ENCODE data around the gene TSPAN18.
A peak's percentile ranks its signal among the peaks of the same experiment; 100 is the strongest.

The TSPAN18 gene

DNA sequence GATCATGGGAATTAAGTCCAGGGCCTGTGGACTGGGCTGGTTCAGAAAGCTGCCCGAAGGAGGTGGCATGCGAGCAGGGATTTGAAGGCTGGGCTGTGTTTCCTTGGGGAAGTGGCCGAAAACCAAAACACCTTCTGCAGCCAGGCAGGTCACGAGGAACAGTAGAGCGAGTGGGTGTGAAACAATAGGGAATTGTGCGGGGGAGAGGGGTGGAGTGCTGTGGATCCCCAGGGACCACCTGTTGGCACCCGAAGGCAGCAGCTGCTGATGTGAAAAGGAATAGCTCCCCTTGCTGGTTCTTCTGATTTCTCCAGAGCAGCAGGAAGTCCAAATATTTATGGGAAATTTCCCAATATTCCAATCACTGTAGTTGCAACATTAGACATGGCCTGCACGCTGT lies 199.3 kb downstream of the TSPAN18 start:
- DNase-seq = no peak

DNA sequence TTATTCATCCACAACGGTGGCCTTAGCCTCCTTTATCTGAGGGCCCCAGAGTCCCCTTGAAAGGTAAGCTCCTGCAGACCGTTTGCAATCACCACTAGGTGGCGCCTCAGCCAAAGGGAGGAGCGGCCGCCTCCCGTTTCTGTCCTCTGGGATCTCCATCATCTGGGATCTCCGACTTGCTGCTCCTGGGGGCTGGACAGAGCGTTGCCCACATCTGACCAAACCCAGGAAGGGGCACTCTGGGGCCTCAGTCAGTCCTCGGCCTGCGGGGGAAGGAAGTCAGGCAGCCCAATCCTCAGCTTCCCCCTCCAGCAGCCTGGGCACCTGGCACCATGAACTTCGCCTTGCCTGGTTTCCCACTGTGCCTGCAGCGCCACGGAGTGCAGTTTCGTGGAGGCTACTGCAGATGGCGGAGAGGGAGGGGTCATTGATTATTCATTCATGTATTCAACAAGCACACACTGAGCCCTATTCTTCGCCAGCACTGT lies 200.5 kb downstream of the TSPAN18 start:
- DNase-seq = peak; percentile 70

DNA sequence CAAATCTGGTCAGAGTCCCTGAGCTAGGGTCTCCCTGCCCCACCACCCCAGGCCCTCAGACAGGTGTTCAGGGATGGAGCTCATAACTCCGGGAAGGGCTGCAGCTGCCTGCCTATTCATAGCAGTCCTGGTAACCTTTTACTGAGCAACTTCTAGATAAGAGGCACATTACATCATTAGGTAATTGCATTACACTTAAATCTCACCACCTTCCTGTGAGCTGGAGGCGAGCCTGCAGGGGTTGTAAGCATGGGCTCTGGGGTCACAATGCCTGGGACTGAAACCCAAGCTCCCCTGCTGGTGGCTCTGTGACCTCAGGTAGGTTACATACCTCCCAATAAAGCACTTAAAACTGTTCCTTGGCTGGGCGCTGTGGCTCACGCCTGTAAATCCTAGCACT lies 201.4 kb downstream of the TSPAN18 start:
- DNase-seq = no peak

DNA sequence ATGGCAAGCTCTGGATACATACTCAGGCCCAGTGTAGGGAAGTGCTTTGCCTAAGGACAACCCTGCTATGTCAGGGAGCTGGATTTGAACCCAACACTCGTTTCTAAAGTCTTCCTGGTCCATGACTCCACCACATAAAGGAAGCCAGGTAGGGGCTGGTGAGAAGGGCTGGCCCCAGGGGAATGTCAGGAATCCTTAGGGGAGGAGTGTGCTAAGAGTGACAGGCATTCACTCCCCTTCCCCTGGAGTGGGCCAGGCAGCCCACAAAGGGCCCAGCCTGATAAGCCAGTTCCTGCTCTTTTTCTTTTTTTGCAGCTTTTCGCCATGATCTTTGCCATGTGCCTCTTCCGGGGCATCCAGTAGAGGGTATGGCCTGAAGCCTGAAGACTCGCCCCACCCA lies 202.1 kb downstream of the TSPAN18 start:
- DNase-seq = no peak

DNA sequence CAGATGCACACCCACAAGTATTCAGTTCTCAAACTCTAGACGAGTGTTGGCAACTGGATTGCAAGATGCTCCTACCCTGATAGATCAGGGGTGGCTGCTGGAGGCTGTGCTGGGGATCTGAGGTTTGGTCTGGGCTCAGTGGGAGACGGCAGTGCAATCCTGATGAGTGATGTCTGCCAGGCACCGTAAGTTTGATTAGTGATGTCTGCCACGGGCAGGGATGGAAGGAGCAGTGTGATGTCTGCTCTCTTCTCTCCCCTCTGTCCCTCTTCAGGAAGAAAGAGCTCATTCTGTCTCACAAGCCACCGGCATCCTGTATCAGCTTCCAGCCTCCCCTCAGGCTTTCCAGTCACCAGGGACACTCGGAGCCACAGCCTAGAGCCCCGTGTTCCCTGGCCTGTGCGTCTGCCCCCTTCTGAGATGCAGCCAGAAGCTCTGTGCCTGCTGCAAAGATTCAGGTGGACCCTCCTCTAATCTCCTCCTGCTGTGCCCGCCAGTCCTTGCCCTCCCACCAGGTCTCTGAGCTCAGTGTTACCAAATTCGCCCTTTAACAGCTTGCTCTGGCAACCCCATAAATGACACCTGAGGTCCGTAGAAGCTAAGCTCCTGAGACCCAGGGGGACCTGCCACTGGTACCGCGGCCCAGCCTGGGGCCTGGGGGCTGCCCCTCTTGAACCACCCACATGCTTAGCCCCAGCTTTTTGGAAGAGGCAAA lies 204.0 kb downstream of the TSPAN18 start:
- no peak for DNase-seq

DNA sequence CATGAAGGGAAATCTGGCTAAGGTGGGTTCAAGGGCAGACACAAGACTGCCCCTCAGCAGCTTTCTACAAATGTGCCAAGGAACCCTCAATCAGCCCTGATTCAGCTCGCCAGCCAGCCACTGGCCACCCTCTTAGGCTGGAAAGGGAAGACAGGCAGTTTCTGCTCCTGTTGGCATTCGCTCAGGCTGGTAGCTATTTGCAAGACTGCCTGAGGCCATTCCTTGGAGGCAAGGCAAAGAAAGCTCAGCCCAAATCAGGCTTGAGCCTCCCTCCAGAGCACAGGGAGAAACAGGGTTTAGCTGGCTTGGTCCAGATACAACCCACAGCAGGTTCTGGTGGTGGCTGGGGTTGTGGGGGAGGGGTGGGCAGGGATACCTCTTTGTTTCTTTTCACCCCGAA lies 204.7 kb downstream of the TSPAN18 start:
- DNase-seq = no peak

DNA sequence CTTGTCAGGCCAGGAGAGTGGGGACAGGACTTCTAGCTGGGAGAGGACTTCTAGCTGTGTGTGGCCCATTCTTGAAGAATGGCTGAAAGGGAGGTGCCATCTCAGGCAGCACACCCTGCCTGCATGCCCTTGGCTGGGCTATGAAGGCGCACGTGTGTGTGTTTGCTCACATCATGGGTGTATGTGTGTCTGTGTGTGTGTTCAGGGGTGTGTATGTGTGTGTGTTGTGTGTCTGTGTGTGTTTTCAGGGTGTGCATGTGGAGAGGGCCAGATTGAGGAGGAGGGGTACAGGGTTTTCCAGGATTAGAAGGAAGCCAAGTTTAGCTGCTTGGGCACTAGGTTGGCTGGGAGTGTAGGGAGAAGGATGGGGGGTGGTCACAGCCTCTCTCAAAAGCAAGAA lies 207.3 kb downstream of the TSPAN18 start:
- no peak for DNase-seq

DNA sequence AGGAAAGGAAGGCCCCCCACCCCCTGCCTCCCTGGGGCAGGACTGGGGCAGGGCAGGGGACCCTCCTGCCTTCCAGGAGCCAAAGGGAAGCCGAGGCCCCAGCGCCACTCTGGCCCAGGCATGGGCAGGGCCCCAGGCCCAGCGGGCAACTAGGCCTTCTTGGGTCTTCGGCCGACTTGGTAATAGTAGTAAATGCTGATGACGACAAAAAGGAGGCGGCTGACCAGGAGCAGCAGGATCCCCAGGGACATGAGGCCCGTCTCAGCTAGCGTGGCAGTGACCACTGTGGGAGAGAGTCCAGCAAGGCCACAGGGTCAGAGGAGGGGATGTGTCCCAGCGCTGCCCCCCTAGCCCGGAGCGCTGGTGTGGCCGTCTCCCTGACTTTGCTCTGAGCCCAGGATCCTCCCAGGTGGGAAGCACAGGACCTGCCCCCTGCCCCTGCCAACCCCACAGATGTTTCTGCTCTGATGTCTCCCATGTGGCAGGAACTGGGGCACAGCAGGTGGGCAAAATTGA lies 208.0 kb downstream of the TSPAN18 start:
- DNase-seq = no peak

DNA sequence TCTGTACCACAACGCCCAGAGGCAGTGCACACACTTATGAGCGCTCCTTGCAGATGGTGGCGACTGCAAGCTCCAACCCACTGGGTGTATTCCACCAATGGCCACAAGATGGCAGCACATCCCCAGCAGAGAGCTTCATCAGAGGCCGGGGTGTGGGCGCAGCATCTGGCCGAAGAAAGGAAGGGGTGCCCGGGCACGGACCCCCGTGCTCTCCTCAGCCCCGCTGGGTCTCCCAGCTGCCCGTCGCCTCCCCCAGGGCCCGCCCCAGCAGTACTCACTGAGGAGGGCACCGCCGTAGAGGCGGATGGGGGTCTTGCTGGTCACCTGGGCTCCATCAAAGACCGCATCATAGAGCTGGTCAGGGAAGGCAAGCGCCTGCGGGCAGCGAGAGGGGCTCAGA lies 209.8 kb downstream of the TSPAN18 start:
- DNase-seq = peak; percentile 72

DNA sequence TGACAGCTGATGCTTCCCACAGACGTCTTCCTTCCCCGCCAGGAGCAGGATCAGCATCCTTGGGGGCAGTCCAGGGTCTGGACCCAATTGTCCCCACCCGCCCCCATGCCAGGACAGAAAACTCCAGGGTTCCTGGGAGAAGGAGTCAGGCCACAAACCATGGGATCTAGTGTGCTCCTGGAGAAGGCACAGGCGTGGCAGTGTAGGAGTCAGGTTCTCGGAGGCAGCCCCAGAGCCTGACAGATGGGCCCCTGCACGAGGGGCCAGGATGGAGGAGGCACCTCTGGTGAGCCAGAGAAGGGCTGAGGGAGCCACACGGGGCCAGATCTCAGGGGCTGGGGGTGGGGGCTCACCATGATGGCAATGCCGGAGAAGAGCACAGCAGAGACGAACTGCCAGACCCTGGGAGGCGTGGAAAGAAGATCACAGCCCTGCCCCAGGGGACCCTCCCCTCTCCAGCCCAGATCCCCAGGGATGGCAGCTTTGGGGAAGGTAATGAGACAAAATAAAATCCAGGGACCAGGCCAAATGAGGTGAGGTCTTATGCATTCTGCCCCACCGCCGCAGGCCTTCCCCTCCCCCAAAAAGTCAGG lies 210.3 kb downstream of the TSPAN18 start:
- DNase-seq = no peak

DNA sequence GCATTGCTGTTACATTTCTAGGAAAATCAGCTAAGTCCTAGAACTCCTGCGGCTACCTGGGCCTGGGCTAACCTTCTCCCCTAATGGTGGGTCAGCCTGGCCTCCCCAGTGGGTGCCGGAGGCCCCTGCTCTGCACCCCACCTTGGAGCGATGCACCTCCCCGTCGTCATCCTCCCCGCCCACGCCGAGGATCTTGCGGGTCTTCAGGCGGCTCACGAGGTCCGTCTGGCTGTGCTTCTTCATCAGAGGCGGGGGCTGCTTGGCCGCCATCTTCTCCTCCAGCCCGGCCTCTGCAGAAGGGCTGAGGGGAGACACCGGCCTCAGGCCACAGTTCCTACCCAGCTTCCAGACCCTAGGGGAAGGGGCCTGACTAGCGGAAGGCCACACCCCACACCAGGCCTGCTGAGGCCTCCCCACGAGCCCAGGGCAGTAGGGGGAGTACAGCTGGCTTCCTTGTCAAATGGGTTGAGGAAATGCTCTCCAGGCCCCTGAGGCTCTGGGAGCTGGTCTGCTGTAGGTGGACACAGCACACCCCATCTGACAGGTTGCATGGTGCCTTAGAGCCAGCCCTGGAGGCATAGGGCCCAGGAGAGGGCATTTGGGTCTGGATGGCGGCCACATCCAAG lies 211.4 kb downstream of the TSPAN18 start:
- DNase-seq = no peak

DNA sequence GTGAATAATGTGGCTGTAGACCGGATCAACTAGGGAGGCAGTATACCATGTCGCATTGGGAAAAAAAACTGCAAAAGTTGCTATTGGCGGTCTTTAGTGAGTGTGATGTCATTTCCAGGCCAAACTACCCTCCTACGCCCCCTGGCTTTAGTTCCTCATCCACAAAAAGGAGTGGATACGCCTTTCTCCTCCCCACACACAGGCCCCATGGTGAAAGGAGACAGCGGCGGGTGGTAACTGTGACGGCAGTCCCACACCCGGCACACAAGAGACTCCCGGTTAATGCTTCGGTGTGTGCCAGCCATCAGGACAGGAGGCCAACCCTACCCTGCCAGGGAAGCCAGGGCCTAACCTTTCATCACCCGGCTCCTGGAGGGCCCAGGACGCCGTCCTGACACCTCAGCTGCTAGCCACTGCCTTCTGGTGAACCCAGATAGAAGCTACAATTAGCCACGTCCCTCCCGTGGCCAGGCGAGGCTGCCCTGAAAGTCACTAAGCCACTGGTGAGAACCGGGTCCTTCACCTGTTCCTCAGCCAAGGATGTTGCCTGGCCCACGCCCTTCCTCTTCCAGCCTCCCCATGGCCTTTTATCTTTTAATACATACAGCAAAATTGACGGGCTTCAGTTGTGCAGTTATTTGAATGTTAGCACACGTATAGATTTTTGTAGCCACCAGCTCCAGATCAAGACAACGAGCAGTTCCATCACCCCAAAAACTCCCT lies 213.1 kb downstream of the TSPAN18 start:
- peak; percentile 42 for DNase-seq

DNA sequence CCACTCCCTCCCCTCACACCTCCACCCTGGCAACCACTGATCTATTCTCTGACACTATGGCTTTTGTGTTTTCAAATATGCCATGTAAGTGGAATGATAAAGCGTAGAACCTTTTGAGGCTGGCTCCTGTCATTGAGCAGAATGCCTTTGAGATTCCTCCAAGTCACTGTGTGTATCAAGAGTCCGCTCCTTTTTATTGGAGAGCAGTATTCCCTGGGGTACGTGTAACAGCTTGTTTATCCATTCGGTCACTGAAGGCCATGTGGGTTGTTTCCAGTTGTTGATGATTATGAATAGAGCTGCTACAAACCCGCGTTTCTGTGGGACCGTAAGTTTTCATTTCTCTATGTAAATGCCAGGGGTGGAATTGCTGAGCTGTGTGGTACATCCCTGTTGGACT lies 213.6 kb downstream of the TSPAN18 start:
- DNase-seq = no peak

DNA sequence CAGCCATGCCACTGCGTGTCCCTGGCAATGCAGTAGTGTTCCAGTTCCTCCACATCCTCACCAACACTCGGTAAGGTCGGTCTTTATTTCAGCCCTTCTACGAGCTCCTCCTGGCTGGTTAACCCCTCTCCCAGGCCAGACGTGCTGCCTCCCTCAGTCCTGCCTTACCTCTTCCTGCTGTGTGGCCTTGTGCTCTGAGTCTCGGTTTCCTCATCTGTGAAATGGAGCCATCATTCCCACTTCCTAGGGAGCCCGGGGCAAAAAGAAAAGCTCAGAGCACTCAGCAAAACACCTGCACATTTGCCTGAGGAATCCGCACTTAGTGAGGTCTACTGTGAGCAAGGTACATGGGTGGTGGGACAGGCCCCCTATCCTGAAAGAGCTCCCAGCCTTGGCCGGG lies 214.1 kb downstream of the TSPAN18 start:
- no peak for DNase-seq

DNA sequence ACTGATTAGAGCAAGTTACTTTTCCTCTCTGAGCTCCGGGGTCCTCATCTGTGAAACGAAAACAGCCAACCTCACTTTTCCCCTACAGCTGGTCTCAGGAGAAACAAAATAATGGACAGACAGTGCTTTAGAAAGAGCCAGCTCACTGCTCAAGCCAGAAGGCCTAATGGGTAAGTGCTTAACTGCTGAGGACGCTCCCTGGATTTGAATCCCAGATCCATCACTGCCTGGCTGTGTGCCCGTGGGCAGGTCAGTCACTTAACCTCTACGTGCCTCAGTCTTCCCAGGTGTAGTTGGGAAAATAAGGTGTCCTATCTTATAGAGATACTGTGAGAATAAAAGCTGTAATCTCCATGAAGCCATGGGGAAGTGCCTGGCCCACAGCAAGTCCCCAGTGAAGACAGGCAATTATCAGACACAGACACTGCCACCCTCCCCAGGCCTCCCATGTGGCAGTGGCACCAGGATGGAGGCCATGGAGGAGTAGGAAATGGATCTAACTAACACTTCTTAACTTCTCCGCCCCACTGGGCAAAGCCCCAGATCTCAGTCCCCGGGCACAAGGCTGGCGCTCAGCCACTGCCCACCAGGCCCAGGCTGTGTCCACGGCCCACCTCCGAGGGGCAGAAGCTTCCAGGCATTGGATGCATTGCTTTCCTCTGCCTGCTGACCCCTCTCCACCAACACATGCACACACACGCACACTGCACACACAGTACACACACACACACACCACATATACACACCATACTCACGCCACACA lies 214.7 kb downstream of the TSPAN18 start:
- DNase-seq = no peak

DNA sequence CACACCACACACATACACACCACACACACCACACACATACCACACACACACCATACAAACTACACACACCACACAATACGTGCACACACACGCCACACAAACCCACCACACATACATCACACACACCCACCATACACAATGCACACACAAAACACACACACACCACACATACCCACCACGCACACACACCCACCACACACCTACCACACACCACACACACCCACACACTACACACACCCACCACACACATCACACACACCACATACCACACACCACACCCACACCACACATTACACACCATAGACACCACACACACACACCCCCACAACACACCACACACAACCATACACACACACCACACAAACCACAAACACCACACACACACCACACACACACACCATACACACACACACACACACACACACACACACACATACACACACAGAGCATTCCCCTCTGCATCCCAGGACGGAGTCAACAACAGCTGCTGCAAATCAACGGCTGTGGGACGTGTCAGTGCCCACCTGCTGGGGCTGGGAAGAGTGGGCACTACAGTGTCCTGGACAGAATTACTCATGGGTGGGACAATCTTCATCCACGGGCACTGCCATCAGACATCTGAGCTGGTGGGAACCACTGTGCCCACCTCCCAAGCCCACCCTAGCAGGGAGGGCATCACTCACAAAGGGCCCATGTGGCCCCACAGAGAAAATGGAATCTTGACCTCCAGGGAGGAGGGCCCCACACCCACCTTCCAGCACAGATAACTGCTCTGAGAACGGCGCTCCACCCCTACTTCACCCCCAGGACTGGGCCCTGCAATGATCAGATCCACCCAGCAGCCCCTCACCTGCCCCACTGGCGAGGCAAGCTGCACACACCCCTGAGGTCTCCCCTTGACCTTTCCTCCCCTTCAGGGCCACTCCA lies 215.5 kb downstream of the TSPAN18 start:
- no peak for DNase-seq

DNA sequence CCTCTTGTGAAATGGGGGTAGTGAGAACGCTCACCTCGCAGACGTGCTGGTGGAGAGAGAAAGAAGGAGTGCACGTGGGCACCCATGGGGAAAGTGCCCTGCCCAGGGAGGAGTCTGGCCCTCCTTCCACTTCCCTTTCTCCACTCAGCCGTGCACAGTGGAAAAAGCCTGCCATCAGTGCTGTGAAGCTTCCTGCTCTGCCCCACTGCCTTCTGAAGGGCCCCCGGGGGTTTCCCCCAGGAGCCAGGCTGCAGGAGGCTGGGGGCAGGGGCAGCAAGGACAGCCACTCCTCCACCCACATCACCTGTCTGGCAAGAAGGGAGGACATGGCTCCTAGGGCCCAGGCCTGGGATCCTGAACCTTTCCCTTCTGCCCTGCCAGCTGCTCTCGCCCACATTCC lies 216.4 kb downstream of the TSPAN18 start:
- no peak for DNase-seq

DNA sequence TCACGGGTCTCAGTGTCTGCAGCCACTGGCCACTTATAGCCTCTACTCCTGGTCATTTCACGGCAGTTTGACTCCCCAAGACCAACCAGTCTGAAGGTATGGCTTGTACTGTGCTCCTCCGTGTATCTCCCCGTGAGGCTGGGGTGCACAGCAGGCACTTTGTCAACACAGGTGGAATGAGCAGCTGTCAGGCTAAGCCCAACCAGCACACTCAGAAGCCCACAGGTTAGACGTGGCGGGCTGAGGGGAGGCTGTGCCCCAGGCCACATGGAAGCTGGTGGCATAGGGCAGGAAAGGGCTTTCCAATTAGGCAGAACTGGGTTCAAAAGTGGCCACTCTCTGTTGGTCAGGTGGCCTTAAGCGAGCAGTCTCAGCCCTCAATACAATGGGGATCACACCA lies 216.9 kb downstream of the TSPAN18 start:
- DNase-seq = no peak

DNA sequence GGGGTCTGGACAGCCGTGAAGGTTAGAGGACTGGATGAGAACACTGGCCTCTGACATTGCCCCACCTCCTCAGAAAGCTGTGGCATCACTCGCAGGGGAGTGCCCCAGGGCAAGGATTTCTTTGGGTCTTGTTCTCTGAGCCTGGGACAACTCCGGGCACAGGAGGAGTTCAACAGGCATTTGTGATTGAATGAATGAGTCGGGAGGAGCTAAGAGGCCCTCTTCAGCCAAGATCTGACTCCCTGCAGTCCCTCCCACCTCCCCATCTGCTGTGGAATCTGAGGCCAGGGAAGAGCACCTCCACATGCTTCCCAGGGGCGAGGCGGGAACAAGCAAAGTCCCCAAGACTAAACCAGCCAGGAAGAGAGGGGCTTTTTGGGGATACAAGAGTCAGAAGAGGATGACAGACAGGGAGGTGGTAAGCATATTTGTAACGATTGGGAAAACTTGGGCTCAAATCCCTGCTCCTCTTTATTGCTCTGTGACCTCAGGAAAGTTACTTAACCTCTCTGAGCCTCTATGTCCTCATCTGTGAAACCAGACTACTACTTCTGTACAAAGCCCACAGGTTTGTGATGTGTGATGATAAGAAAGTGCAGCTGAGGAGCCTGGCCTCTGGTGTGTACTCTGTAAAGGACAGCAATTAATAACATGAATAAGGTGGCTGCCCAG lies 217.6 kb downstream of the TSPAN18 start:
- no peak for DNase-seq

DNA sequence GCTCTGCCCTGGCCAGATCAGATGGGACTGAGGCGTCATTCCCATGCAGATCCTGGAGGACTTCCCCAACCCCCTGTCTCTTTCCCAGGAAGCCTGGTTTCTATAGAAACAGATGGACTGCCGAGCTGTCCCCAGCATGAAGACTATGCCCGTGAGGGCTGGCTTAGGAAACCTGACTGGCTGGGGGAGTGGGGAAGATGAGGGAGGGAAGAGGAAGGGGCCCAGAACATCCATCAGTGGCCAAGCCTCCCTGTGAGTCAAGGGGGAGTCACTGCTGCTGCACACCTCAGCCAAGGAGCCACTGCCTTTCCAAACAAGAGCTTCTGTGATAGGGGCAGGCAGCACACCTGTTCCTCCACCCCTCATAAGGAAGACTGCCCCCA lies 218.1 kb downstream of the TSPAN18 start:
- no peak for DNase-seq

DNA sequence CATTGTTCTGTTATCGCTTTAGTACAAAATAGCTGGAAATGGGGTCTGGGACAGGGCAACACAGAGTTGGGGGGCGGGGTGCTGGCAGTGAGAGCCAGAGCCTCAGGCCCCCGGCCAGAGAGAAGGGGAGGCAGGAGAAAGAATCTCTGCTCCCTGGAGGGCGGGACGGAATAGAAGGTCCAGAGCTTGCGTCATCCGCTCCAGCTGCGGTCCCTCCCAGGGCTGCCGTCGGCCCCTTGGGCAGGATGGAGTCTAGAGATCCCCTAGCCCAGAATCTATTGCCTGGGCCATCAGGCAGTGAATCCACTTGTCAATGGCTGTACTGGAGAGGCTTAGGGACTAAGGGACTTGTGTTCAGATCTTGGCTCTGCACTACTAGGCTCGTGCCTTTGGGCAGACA lies 218.9 kb downstream of the TSPAN18 start:
- DNase-seq = no peak

Data from fibroblast of skin of back (primary cell).